Measurements from ENCODE around the gene C1QTNF9. TPM values are rescaled to one million over a fixed set of nuclear protein-coding genes. Genes with fewer than 3 reads are reported as not detected.
A peak's percentile ranks its signal among the peaks of the same experiment; 100 is the strongest.
"Not testable (repeated sequence)": the region's sequence is repeated elsewhere in the genome, so short reads cannot be mapped to it uniquely, and the experiment has no call there.

Gene C1QTNF9
- not detected for total RNA-seq

DNA sequence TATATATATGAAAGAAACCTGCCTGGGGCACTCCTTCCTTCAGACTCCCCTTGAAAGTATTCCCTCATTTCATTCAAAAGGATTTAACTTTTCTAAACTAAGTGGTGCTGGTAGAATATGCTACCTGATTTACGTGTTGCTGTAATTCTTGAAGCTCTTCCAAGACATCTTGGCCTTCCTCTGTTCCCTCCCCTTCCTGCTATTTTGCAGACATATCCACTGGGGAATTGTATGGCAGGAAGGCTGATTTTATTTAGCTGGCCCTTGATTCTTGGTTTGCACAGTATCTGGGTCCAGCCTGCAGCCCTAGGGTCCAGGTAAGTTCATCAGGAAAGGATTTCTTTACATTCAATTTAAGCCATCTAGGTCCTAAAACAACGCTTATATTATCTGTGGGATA, at the start of gene C1QTNF9:
C1QTNF9 (plus strand) TSS at position 281 of the 400 bp plus-strand sequence. CDS start 6,424 bp downstream, outside the sequence.
- ATAC-seq; H3K36me3 Mint-ChIP-seq; H3K9me3 Mint-ChIP-seq; DNase-seq (ENCODE audit: low spot score in 2 of 2): not testable (repeated sequence)
- H3K27ac Mint-ChIP-seq, result peak within 1 kb of the TSS in 1 of 2 donors; percentile 44

DNA sequence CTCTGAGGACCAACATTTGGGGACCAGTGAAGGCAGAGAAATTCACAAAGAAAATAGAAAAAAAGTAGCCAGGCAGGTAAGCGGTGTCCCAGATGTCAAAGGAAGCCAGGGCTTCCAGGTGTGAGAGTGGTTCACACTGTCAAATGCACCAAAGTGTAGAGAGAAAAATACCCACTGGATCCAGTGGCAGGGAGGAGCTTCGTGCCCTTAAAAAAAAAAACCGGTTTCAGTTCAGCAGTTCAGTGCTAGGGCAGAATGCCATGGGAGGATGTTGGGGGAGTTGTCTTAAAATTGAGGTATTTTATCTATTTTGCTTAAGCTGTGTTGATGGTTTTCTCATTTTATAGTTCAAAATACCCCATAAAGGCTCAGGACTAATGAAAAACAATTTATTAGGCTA, 47.8 kb upstream of the C1QTNF9 start:
- ATAC-seq (peak in 1 of 2 donors; percentile 31), DNase-seq (ENCODE audit: low spot score in 2 of 2) (no peak)
- Mint-ChIP-seq H3K36me3 (peaks cover 17 to 29% of the 10 kb centered on the region in 2 donors), H3K9me3 (no peaks in the 10 kb centered on the region), H3K27ac (peak overlapping the region; percentile 68 to 97)

DNA sequence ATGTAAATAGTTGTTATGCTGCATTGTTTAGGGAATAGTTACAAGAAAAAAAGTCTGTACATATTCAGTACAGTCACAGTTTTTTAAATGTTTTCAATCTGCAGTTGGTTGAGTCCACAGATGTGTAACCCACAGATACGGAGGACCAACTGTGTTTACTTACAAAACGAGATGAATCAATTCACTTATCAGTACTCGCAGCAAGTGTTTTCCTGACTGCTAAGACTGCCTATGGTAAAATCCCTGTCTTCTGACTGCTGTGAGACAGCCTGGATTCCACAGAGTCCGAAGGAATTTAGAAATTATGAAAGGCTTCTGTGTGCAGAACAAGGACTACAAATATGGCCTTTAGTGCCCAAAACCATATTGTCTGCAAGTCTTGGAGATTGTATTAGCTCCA, 45.7 kb upstream of the C1QTNF9 start:
- peak overlapping the region; percentile 77 to 91 for H3K27ac Mint-ChIP-seq
- ATAC-seq, result no peak
- H3K36me3 Mint-ChIP-seq, result peaks cover 18 to 24% of the 10 kb centered on the region in 2 donors
- no peaks in the 10 kb centered on the region for H3K9me3 Mint-ChIP-seq
- no peak for DNase-seq (ENCODE audit: low spot score in 2 of 2)

GRCh38 chr13:24264976-24265375, 44.4 kb upstream of the C1QTNF9 start:
- Mint-ChIP-seq H3K9me3 (no peaks in the 10 kb centered on the region), H3K27ac (peak overlapping the region; percentile 51 to 91), H3K36me3 (peaks cover 18 to 20% of the 10 kb centered on the region in 2 donors)
- peak; percentile 76 to 83 for DNase-seq (ENCODE audit: low spot score in 2 of 2)
- ATAC-seq, result peak; percentile 94 to 97

- no peak for ATAC-seq
- H3K27ac Mint-ChIP-seq, result peak overlapping the region; percentile 65 to 91
These were observed 43.9 kb upstream of the C1QTNF9 start for GRCh38 chr13:24265453-24265852.

GRCh38 chr13:24267274-24267673, 42.1 kb upstream of the C1QTNF9 start:
- ATAC-seq (no peak), DNase-seq (ENCODE audit: low spot score in 2 of 2) (no peak)
- H3K36me3 Mint-ChIP-seq, result peaks cover 14 to 23% of the 10 kb centered on the region in 2 donors
- H3K27ac Mint-ChIP-seq, result peak overlapping the region; percentile 94 to 97
- H3K9me3 Mint-ChIP-seq, result no peaks in the 10 kb centered on the region

More at GRCh38 chr13:24265453-24265852, 43.9 kb upstream of the C1QTNF9 start:
- H3K36me3 Mint-ChIP-seq, result peaks cover 18 to 20% of the 10 kb centered on the region in 2 donors
- H3K9me3 Mint-ChIP-seq, result no peaks in the 10 kb centered on the region
- no peak for DNase-seq (ENCODE audit: low spot score in 2 of 2)

DNA sequence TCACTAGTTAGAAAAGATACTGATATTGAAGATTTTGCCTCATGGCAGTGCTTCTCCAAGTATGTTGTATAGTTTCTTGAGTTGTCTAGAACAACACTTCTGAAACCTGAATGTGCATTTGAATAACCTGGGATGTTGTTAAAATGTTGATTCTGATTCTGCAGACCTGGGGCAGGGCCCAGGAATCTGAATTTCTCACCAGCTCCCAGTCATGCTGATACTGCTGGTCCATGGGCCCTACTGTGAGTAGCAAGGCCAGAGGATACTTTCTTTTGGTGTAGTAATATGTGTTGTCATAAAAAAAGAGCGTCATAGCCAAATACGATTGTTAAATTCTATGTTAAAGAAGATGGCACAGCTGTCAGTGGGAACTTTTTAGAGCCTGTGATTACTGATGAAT, 41.6 kb upstream of the C1QTNF9 start:
- H3K9me3 Mint-ChIP-seq, result no peaks in the 10 kb centered on the region
- peaks cover 18 to 27% of the 10 kb centered on the region in 2 donors for H3K36me3 Mint-ChIP-seq
- H3K27ac Mint-ChIP-seq, result peak overlapping the region; percentile 94 to 97
- DNase-seq (ENCODE audit: low spot score in 2 of 2), result no peak
- ATAC-seq, result no peak

DNA sequence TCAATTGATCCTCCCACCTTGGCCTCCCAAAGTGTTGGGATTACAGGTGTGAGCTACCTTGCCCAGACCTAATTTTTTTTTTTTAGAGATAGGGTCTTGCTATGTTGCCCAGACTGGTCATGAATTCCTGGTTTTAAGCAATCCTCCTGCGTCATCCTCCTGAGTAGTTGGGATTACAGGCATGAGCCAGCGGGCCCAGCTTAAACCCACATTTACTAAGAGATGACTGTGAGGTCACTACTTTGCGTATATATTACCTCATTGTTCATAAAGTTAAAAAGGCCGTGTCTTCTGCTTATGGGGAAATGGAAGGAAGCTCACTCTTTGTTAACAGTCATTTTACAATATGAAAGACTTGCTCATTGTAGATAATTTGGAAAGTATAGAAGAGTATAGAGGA, 39.6 kb upstream of the C1QTNF9 start:
- no peak for ATAC-seq
- no peak for DNase-seq (ENCODE audit: low spot score in 2 of 2)
- Mint-ChIP-seq H3K27ac (peak overlapping the region; percentile 83 to 90), H3K9me3 (no peaks in the 10 kb centered on the region), H3K36me3 (peaks cover 20 to 35% of the 10 kb centered on the region in 2 donors)

GRCh38 chr13:24270639-24271141, 38.7 kb upstream of the C1QTNF9 start:
- Mint-ChIP-seq H3K36me3 (peaks cover 20 to 35% of the 10 kb centered on the region in 2 donors), H3K9me3 (no peaks in the 10 kb centered on the region), H3K27ac (peak overlapping the region; percentile 90 to 96)
- ATAC-seq, result peak; percentile 43 to 49
- DNase-seq (ENCODE audit: low spot score in 2 of 2), result peak; percentile 50 to 67

GRCh38 chr13:24271231-24271600, 38.2 kb upstream of the C1QTNF9 start:
- H3K27ac Mint-ChIP-seq, result peak overlapping the region; percentile 90 to 96
- peaks cover 20 to 37% of the 10 kb centered on the region in 2 donors for H3K36me3 Mint-ChIP-seq
- no peaks in the 10 kb centered on the region for H3K9me3 Mint-ChIP-seq
- DNase-seq (ENCODE audit: low spot score in 2 of 2), result no peak
- no peak for ATAC-seq

GRCh38 chr13:24271601-24272451, 37.6 kb upstream of the C1QTNF9 start:
- H3K9me3 Mint-ChIP-seq, result no peaks in the 10 kb centered on the region
- H3K36me3 Mint-ChIP-seq, result peaks cover 18 to 39% of the 10 kb centered on the region in 2 donors
- peak; percentile 44 to 63 for DNase-seq (ENCODE audit: low spot score in 2 of 2)
- peak overlapping the region; percentile 90 to 97 for H3K27ac Mint-ChIP-seq
- peak; percentile 48 to 72 for ATAC-seq

DNA sequence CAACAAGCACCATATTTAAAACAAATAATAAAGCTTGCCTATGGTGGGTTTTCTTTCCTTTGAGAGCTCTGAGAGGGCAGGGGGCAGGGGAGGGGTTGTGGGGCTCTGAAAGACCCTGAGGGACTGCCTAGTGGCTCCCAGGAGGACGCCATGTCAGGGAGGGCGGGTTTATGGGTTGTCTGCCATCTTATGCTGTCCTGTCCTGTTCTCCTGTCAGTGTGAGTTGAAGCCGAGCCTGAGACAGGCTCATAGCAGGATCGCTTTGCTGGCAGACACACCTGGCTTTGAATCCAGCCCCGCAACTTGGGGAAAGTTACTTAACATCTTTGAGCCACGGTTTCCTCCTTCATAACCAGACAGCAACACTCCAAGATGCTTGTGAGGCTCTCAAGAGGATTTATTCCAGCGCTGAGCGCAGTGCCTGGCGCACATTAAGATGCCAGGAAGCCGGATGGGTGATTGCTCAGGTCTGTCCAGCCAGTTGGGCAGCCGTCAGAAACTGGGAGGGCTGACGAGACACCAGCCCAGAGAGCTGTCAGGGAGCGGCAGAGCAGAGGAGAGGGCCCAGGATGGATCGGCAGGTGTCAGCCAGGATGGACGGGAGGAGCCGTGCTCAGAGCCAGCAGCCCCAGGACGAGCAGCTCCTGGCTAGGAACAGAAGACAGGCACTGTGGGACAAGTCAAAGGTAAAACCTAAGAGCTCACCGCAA, 36.8 kb upstream of the C1QTNF9 start:
- H3K36me3 Mint-ChIP-seq, result peaks cover 13 to 36% of the 10 kb centered on the region in 2 donors
- H3K9me3 Mint-ChIP-seq, result no peaks in the 10 kb centered on the region
- ATAC-seq (no peak), DNase-seq (ENCODE audit: low spot score in 2 of 2) (no peak)
- peak overlapping the region; percentile 90 to 97 for H3K27ac Mint-ChIP-seq

DNA sequence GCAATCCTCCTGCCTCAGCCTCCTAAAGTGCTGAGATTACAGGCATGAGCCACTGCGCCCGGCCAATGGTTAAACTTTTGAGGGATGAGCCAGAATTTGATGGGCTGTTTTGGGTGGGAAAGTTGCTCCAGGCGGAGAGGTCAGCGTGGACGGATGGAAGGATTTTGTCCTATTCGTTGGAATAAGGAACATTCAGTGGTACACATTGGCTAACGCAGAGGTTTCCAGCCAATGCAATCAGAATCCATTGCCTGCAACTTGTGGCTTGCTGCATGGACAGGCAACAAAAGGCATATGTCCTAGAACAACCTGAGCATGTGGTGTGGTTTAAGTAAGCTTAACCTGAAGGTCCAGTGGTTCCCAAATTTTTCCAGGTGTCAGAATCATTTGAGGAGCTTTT, 35.5 kb upstream of the C1QTNF9 start:
- Mint-ChIP-seq H3K9me3 (no peaks in the 10 kb centered on the region), H3K27ac (peak overlapping the region; percentile 90 to 97), H3K36me3 (peaks cover 13 to 36% of the 10 kb centered on the region in 2 donors)
- no peak for DNase-seq (ENCODE audit: low spot score in 2 of 2)
- no peak for ATAC-seq

GRCh38 chr13:24274452-24275021, 34.8 kb upstream of the C1QTNF9 start:
- peaks cover 13 to 36% of the 10 kb centered on the region in 2 donors for H3K36me3 Mint-ChIP-seq
- ATAC-seq (peak; percentile 68 to 76), DNase-seq (ENCODE audit: low spot score in 2 of 2) (peak; percentile 65 to 86)
- H3K9me3 Mint-ChIP-seq, result no peaks in the 10 kb centered on the region
- H3K27ac Mint-ChIP-seq, result peak overlapping the region; percentile 90 to 96

GRCh38 chr13:24275041-24275440, 34.3 kb upstream of the C1QTNF9 start:
- ATAC-seq, result no peak
- peaks cover 13 to 36% of the 10 kb centered on the region in 2 donors for H3K36me3 Mint-ChIP-seq
- DNase-seq (ENCODE audit: low spot score in 2 of 2), result no peak
- H3K27ac Mint-ChIP-seq, result peak overlapping the region; percentile 90 to 96
- no peaks in the 10 kb centered on the region for H3K9me3 Mint-ChIP-seq

GRCh38 chr13:24276306-24276705, 33.1 kb upstream of the C1QTNF9 start:
- no peak for DNase-seq (ENCODE audit: low spot score in 2 of 2)
- Mint-ChIP-seq H3K9me3 (no peaks in the 10 kb centered on the region), H3K36me3 (peaks cover 13 to 29% of the 10 kb centered on the region in 2 donors), H3K27ac (peak overlapping the region; percentile 30 to 90)
- ATAC-seq, result peak; percentile 7 to 25
